ENCODE data around the gene TRIM33.
"Not testable (repeated sequence)": the region's sequence is repeated elsewhere in the genome, so short reads cannot be mapped to it uniquely, and the experiment has no call there.

- TF ChIP-seq EZH2 (IDR thresholded peaks at IDR 0.05; ENCODE audit: insufficient read depth, poor library complexity, severe bottlenecking); EZH2phosphoT487 (IDR thresholded peaks at IDR 0.05; ENCODE audit: insufficient read depth, low read depth): not testable (repeated sequence)
Measured at GRCh38 chr1:114369266-114369919, 141.6 kb downstream of the TRIM33 start.

Measured in GM23248 (cell line).